Measurements from ENCODE around the gene PIEZO2. TPM values are rescaled to one million over a fixed set of nuclear protein-coding genes. Genes with fewer than 3 reads are reported as not detected.

The PIEZO2 gene
- total and polyA plus RNA-seq, 2 of the 8 experiments (the other 6 are each of a cell fraction or from before 2014, with no cell fraction given) = 4.7 to 16.5 TPM

- no peaks in the 10 kb centered on the region for H3K23me2 ChIP-seq (ENCODE audit: low read depth, low read length)
- no peak overlapping the region for H3K4me2 ChIP-seq (ENCODE audit: insufficient read depth in 1 of 2, low read depth in 2 of 2, low read length in 2 of 2)
- no peaks in the 10 kb centered on the region for H3K36me3 ChIP-seq (ENCODE audit: control insufficient read depth in 2 of 4, insufficient read depth in 4 of 4, low read length in 3 of 4)
- H4K5ac ChIP-seq (ENCODE audit: insufficient read length, low read depth, low read length) = no peak overlapping the region
- H2BK15ac ChIP-seq (ENCODE audit: low read length) = no peak overlapping the region
- no peak overlapping the region for H3K56ac ChIP-seq (replicated peaks; ENCODE audit: insufficient read length, low read depth, low read length)
- H2BK20ac ChIP-seq (ENCODE audit: low read length) = no peak overlapping the region
- H3K4ac ChIP-seq (replicated peaks; ENCODE audit: insufficient read length, low read depth, low read length) = no peak overlapping the region
- H3K18ac ChIP-seq (ENCODE audit: extremely low read depth, low read length) = no peak overlapping the region
- DNase-seq (ENCODE audit: low read depth in 1 of 2, low spot score in 2 of 2) = no peak
- POLR2A ChIA-PET (ENCODE audit: partially characterized antibody) = no interaction called here
- H3K23ac ChIP-seq (ENCODE audit: insufficient read length) = no peak overlapping the region
- no peak overlapping the region for H3K14ac ChIP-seq (ENCODE audit: insufficient read length)
- no peak overlapping the region for H2AFZ ChIP-seq (ENCODE audit: low read length)
- CTCF ChIA-PET (ENCODE audit: partially characterized antibody) = no interaction called here
- 82% methylated on average over 6 of the region's 6 CpGs; no CpG with 5 or more reads in 1 of the 2 experiments for WGBS, 2 experiments (ENCODE audit: extremely low coverage in 1 of 2, insufficient coverage in 1 of 2, insufficient read length in 1 of 2, insufficient replicate concordance in 2 of 2, low coverage in 1 of 2, low lambda C conversion rate in 2 of 2, missing lambda C conversion rate in 1 of 2)
- H4K20me1 ChIP-seq (replicated peaks in 1 of 2; ENCODE audit: control insufficient read depth in 1 of 2, insufficient read depth in 2 of 2, low read length in 2 of 2) = no peaks in the 10 kb centered on the region
- no peak overlapping the region for H2AK5ac ChIP-seq (ENCODE audit: low read depth, low read length)
- H3K79me1 ChIP-seq (ENCODE audit: low read depth, low read length) = no peaks in the 10 kb centered on the region
- no peak overlapping the region for H4K91ac ChIP-seq (replicated peaks; ENCODE audit: insufficient read length, low read length)
- H3K9ac ChIP-seq (replicated peaks in 1 of 4; ENCODE audit: extremely low read depth in 1 of 4, low read depth in 3 of 4, low read length in 3 of 4) = no peak overlapping the region
- H3K9me3 ChIP-seq (ENCODE audit: insufficient read depth in 2 of 2, low read depth in 1 of 2, low read length in 1 of 2) = peaks cover 0 to 7% of the 10 kb centered on the region in 2 experiments; a peak in 3 of 4 replicates
- H3K4me1 ChIP-seq (replicated peaks in 1 of 4; ENCODE audit: control insufficient read depth in 3 of 4, insufficient read depth in 4 of 4, low read length in 3 of 4) = peaks cover 0 to 2% (median 0%) of the 10 kb centered on the region in 4 experiments; a peak in 1 of 7 replicates
- no peak overlapping the region for H3K27ac ChIP-seq (ENCODE audit: low read depth, low read length)
- H4K8ac ChIP-seq (ENCODE audit: extremely low read depth, insufficient read depth, low read length) = no peak overlapping the region
- H3K4me3 ChIP-seq (ENCODE audit: extremely low read depth in 1 of 4, insufficient read depth in 2 of 4, low read depth in 3 of 4, low read length in 4 of 4) = no peak overlapping the region
- no peak for FAIRE-seq
- no peaks in the 10 kb centered on the region for H3K79me2 ChIP-seq (ENCODE audit: control insufficient read depth in 1 of 2, insufficient read depth in 2 of 2, low read length in 2 of 2)
- H2BK5ac ChIP-seq (ENCODE audit: low read depth, low read length) = no peak overlapping the region
- no peak overlapping the region for H2BK12ac ChIP-seq (ENCODE audit: low read depth, low read length)
- H3K27me3 ChIP-seq (replicated peaks in 1 of 4; ENCODE audit: control insufficient read depth in 3 of 4, extremely low read depth in 1 of 4, insufficient read depth in 3 of 4, low read length in 3 of 4) = no peaks in the 10 kb centered on the region
- no peak overlapping the region for H2BK120ac ChIP-seq (replicated peaks; ENCODE audit: low read depth, low read length)
- TF ChIP-seq KDM4A (IDR thresholded peaks at IDR 0.05; ENCODE audit: low read depth, low read length, severe bottlenecking) (no peak), SIX5 (IDR thresholded peaks at IDR 0.05; ENCODE audit: low read depth, low read length) (no peak), SIN3A (conservative IDR thresholded peaks at IDR 0.05 in 1 of 2, IDR thresholded peaks at IDR 0.05 in 1 of 2; ENCODE audit: low read depth in 1 of 2, low read length in 2 of 2) (no peak), EP300 (IDR thresholded peaks at IDR 0.05; ENCODE audit: borderline replicate concordance in 1 of 2, low read depth in 2 of 2, low read length in 2 of 2) (no peak), SRF (IDR thresholded peaks at IDR 0.05; ENCODE audit: low read depth, low read length) (no peak), CHD1 (IDR thresholded peaks at IDR 0.05; ENCODE audit: low read depth, low read length) (no peak), KDM5A (IDR thresholded peaks at IDR 0.05; ENCODE audit: low read length) (no peak), CEBPB (IDR thresholded peaks at IDR 0.05; ENCODE audit: low read depth, low read length) (no peak)
Observed at GRCh38 chr18:10939822-10940221, 209.5 kb downstream of the PIEZO2 start.
